ENCODE data around the gene MED15. TPM values are rescaled to one million over a fixed set of nuclear protein-coding genes. Genes with fewer than 3 reads are reported as not detected.

Gene MED15
- total and polyA plus RNA-seq, 2 of the 8 experiments (the other 6 are each of a cell fraction or from before 2014, with no cell fraction given) = 28.3 to 57.1 TPM

DNA sequence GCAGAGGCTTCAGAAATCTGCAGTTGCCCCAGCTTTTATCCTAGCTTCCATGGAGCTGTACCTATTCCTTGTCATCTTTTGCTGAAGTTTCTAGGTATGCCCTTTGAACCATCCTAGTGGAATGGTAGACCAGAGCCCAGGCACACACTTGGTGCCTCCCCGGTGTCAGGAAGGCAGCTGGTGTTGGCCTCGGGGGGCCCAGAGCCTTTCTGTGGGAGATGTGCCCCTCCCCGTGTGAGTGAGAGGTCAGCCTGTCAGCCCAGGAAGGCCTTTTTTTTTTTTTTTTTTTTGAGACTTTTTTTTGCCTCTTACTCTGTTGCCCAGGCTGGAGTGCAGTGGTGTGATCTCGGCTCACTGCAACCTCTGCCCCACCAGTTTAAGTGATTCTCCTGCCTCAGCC, 58.4 kb downstream of the MED15 start:
- Histone ChIP-seq H3K79me2 (ENCODE audit: control insufficient read depth in 1 of 2, insufficient read depth in 2 of 2, low read length in 2 of 2) (no peaks in the 10 kb centered on the region), H2BK15ac (ENCODE audit: low read length) (no peak overlapping the region), H3K9ac (replicated peaks in 1 of 4; ENCODE audit: extremely low read depth in 1 of 4, low read depth in 3 of 4, low read length in 3 of 4) (no peak overlapping the region), H2BK5ac (ENCODE audit: low read depth, low read length) (no peak overlapping the region), H3K4ac (replicated peaks; ENCODE audit: insufficient read length, low read depth, low read length) (no peak overlapping the region), H3K27me3 (replicated peaks in 1 of 4; ENCODE audit: control insufficient read depth in 3 of 4, extremely low read depth in 1 of 4, insufficient read depth in 3 of 4, low read length in 3 of 4) (no peaks in the 10 kb centered on the region), H3K18ac (ENCODE audit: extremely low read depth, low read length) (no peak overlapping the region), H3K56ac (replicated peaks; ENCODE audit: insufficient read length, low read depth, low read length) (no peak overlapping the region), H2BK12ac (ENCODE audit: low read depth, low read length) (no peak overlapping the region), H2BK20ac (ENCODE audit: low read length) (no peak overlapping the region), H2AFZ (ENCODE audit: low read length) (no peak overlapping the region), H4K8ac (ENCODE audit: extremely low read depth, insufficient read depth, low read length) (no peak overlapping the region), H4K91ac (replicated peaks; ENCODE audit: insufficient read length, low read length) (no peak overlapping the region), H2BK120ac (replicated peaks; ENCODE audit: low read depth, low read length) (no peak overlapping the region), H3K23me2 (ENCODE audit: low read depth, low read length) (no peaks in the 10 kb centered on the region), H3K27ac (ENCODE audit: low read depth, low read length) (no peak overlapping the region), H4K5ac (ENCODE audit: insufficient read length, low read depth, low read length) (no peak overlapping the region), H3K4me2 (ENCODE audit: insufficient read depth in 1 of 2, low read depth in 2 of 2, low read length in 2 of 2) (no peak overlapping the region), H3K4me1 (replicated peaks in 1 of 4; ENCODE audit: control insufficient read depth in 3 of 4, insufficient read depth in 4 of 4, low read length in 3 of 4) (no peaks in the 10 kb centered on the region), H3K23ac (ENCODE audit: insufficient read length) (no peak overlapping the region), H3K36me3 (ENCODE audit: control insufficient read depth in 2 of 4, insufficient read depth in 4 of 4, low read length in 3 of 4) (peaks cover 12 to 27% (median 23%) of the 10 kb centered on the region in 4 experiments; a peak in 6 of 8 replicates), H3K9me3 (ENCODE audit: insufficient read depth in 2 of 2, low read depth in 1 of 2, low read length in 1 of 2) (no peaks in the 10 kb centered on the region), H2AK5ac (ENCODE audit: low read depth, low read length) (no peak overlapping the region), H3K14ac (ENCODE audit: insufficient read length) (no peak overlapping the region), H3K79me1 (ENCODE audit: low read depth, low read length) (no peaks in the 10 kb centered on the region), H4K20me1 (replicated peaks in 1 of 2; ENCODE audit: control insufficient read depth in 1 of 2, insufficient read depth in 2 of 2, low read length in 2 of 2) (peaks cover 0 to 15% of the 10 kb centered on the region in 2 experiments), H3K4me3 (ENCODE audit: extremely low read depth in 1 of 4, insufficient read depth in 2 of 4, low read depth in 3 of 4, low read length in 4 of 4) (no peak overlapping the region)
- no peak for DNase-seq (ENCODE audit: low read depth in 1 of 2, low spot score in 2 of 2)
- 85% methylated on average over 3 of the region's 4 CpGs; no CpG with 5 or more reads in 1 of the 2 experiments for WGBS, 2 experiments (ENCODE audit: extremely low coverage in 1 of 2, insufficient coverage in 1 of 2, insufficient read length in 1 of 2, insufficient replicate concordance in 2 of 2, low coverage in 1 of 2, low lambda C conversion rate in 2 of 2, missing lambda C conversion rate in 1 of 2)
- TF ChIP-seq RNF2 (IDR thresholded peaks at IDR 0.05; ENCODE audit: borderline replicate concordance, low read depth, low read length, missing control alignments, poor library complexity, severe bottlenecking) = no peak
- TF ChIP-seq CHD2 (IDR thresholded peaks at IDR 0.05; ENCODE audit: low read length) = no peak
- TF ChIP-seq ZNF274 (IDR thresholded peaks at IDR 0.05; ENCODE audit: borderline replicate concordance, extremely low read depth, low read length) = no peak
- no peak for TF ChIP-seq TAF1 (IDR thresholded peaks at IDR 0.05; ENCODE audit: low read depth, low read length)
- no peak for TF ChIP-seq ASH2L (IDR thresholded peaks at IDR 0.05; ENCODE audit: low read length)
- no peak for TF ChIP-seq HDAC6 (IDR thresholded peaks at IDR 0.05; ENCODE audit: low read depth, low read length)
- TF ChIP-seq NRF1 (IDR thresholded peaks at IDR 0.05; ENCODE audit: low read depth, low read length) = no peak
- no peak for TF ChIP-seq EZH2 (IDR thresholded peaks at IDR 0.05; ENCODE audit: low read depth, low read length, severe bottlenecking)
- TF ChIP-seq GABPA (IDR thresholded peaks at IDR 0.05; ENCODE audit: borderline replicate concordance, insufficient read depth, low read length) = no peak
- TF ChIP-seq GTF2F1 (IDR thresholded peaks at IDR 0.05; ENCODE audit: borderline replicate concordance, low read depth, low read length) = no peak
- no peak for TF ChIP-seq JUND (IDR thresholded peaks at IDR 0.05; ENCODE audit: low read length)
- no peak for TF ChIP-seq SIRT6 (IDR thresholded peaks at IDR 0.05; ENCODE audit: low read length)
- TF ChIP-seq NANOG (IDR thresholded peaks at IDR 0.05; ENCODE audit: insufficient read depth, low read depth, low read length, poor library complexity, severe bottlenecking) = no peak
- CTCF ChIA-PET (ENCODE audit: partially characterized antibody) = interaction anchor here (0.8 to 18.2 kb wide), 13 partner anchors 12 to 156 kb away, joined by 3 to 366 read pairs (median 4); no protein-coding TSS in a partner anchor
- POLR2A ChIA-PET (ENCODE audit: partially characterized antibody) = interaction anchor here (0.8 kb wide), 1 partner anchor 7 kb away, joined by 3 read pairs; no protein-coding TSS in a partner anchor
- no peak for FAIRE-seq

Data from H1 (cell line).